H1 (cell line): ENCODE data around the gene HOXC13. TPM values are rescaled to one million over a fixed set of nuclear protein-coding genes. Genes with fewer than 3 reads are reported as not detected.

Experiments
- CTCF ChIA-PET: fragments of 300-600 bp; sonication (Branson Sonifier 250); formaldehyde crosslinking; loops from one replicate; lab custom pipeline; 2021; ENCODE audit not compliant: partially characterized antibody; lab: Charles Lee
- POLR2A ChIA-PET: fragments of 300-600 bp; sonication (Branson Sonifier 250); formaldehyde crosslinking; loops from one replicate; lab custom pipeline; 2021; ENCODE audit warnings: inconsistent platforms; ENCODE audit not compliant: partially characterized antibody; lab: Charles Lee
- DNase-seq, 2 experiments: peaks; one replicate each; pipeline versions ENCODE4 v3.0.0 to v3.0.0-alpha.2; 2010 to 2022; ENCODE audit warnings: low spot score in 2 of 2, low read depth in 1 of 2, mixed read lengths in 1 of 2
- FAIRE-seq: peaks from 2 replicates; lab custom pipeline; 2011; peaks lifted over from hg19 to GRCh38; lab: Jason Lieb, UNC
- H2AFZ ChIP-seq: 2 replicates; pipeline ENCODE4 v1.8.1; 2012; ENCODE audit warnings: low read length, inconsistent platforms
- H2AK5ac ChIP-seq: 2 replicates; pipeline ENCODE4 v1.6.1; 2013; ENCODE audit warnings: low read depth, low read length
- H2BK120ac ChIP-seq: replicated peaks from 2 replicates; pipeline ENCODE3; 2013; ENCODE audit warnings: low read depth, low read length, inconsistent platforms
- H2BK12ac ChIP-seq: 2 replicates; pipeline ENCODE4 v1.6.1; 2013; ENCODE audit warnings: low read depth, low read length
- H2BK15ac ChIP-seq: 2 replicates; pipeline ENCODE4 v1.6.1; 2013; ENCODE audit warnings: low read length
- H2BK20ac ChIP-seq: 2 replicates; pipeline ENCODE4 v1.6.1; 2013; ENCODE audit warnings: low read length
- H2BK5ac ChIP-seq: 2 replicates; pipeline ENCODE4 v1.6.1; 2013; ENCODE audit warnings: low read depth, low read length
- H3K14ac ChIP-seq: 2 replicates; pipeline ENCODE4 v1.6.1; 2013; ENCODE audit warnings: inconsistent platforms; ENCODE audit not compliant: insufficient read length
- H3K18ac ChIP-seq: 2 replicates; pipeline ENCODE4 v1.6.1; 2013; ENCODE audit warnings: low read length; ENCODE audit errors: extremely low read depth
- H3K23ac ChIP-seq: 2 replicates; pipeline ENCODE4 v1.6.1; 2013; ENCODE audit warnings: inconsistent platforms; ENCODE audit not compliant: insufficient read length
- H3K23me2 ChIP-seq: 2 replicates; pipeline ENCODE4 v1.6.1; 2013; ENCODE audit warnings: low read depth, low read length
- H3K27ac ChIP-seq: 2 replicates; pipeline ENCODE4 v1.6.1; 2011; ENCODE audit warnings: low read depth, low read length, inconsistent platforms
- H3K27me3 ChIP-seq, 4 experiments: replicated peaks in 1 of 4; 1 replicate in 1 of 4; 2 replicates in 3 of 4; pipeline versions ENCODE4 v1.6.1 to v1.8.1; 2011 to 2013; ENCODE audit warnings: low read length in 3 of 4, mild to moderate bottlenecking in 3 of 4, inconsistent platforms in 2 of 4, mixed read lengths in 2 of 4, moderate library complexity in 1 of 4; ENCODE audit not compliant: control insufficient read depth in 3 of 4, insufficient read depth in 3 of 4; ENCODE audit errors: extremely low read depth in 1 of 4
- H3K36me3 ChIP-seq, 4 experiments: 2 replicates each; pipeline versions ENCODE4 v1.6.1 to v1.8.1; 2011 to 2013; ENCODE audit warnings: mild to moderate bottlenecking in 4 of 4, low read length in 3 of 4, moderate library complexity in 2 of 4, control low read depth in 1 of 4, inconsistent platforms in 1 of 4; ENCODE audit not compliant: insufficient read depth in 4 of 4, control insufficient read depth in 2 of 4
- H3K4ac ChIP-seq: replicated peaks from 2 replicates; pipeline ENCODE3; 2013; ENCODE audit warnings: low read length, low read depth, mixed read lengths, inconsistent platforms; ENCODE audit not compliant: insufficient read length
- H3K4me1 ChIP-seq, 4 experiments: replicated peaks in 1 of 4; 1 replicate in 1 of 4; 2 replicates in 3 of 4; pipeline versions ENCODE4 v1.6.1 to v1.8.1; 2011 to 2013; ENCODE audit warnings: low read length in 3 of 4, inconsistent platforms in 2 of 4, mixed read lengths in 1 of 4; ENCODE audit not compliant: insufficient read depth in 4 of 4, control insufficient read depth in 3 of 4
- H3K4me2 ChIP-seq, 2 experiments: 2 replicates each; pipeline versions ENCODE4 v1.6.1 to v1.8.1; 2011 to 2013; ENCODE audit warnings: low read depth in 2 of 2, low read length in 2 of 2, control low read depth in 1 of 2, inconsistent platforms in 1 of 2, mild to moderate bottlenecking in 1 of 2; ENCODE audit not compliant: insufficient read depth in 1 of 2
- H3K4me3 ChIP-seq, 4 experiments: fragments of 200-600, 300-600 bp in 1 of 4; sonication (generic), shearing (Covaris generic), sonication (Bioruptor Twin) in 1 of 4; 2 replicates each; pipeline versions ENCODE4 v1.5.1 to v1.8.1; 2011 to 2016; ENCODE audit warnings: low read length in 4 of 4, low read depth in 3 of 4, control low read depth in 2 of 4, inconsistent platforms in 2 of 4, mild to moderate bottlenecking in 2 of 4, mixed read lengths in 1 of 4, moderate library complexity in 1 of 4; ENCODE audit not compliant: insufficient read depth in 2 of 4; ENCODE audit errors: extremely low read depth in 1 of 4
- H3K56ac ChIP-seq: replicated peaks from 2 replicates; pipeline ENCODE3; 2013; ENCODE audit warnings: low read depth, mild to moderate bottlenecking, mixed read lengths, low read length, inconsistent platforms; ENCODE audit not compliant: insufficient read length
- H3K79me1 ChIP-seq: 2 replicates; pipeline ENCODE4 v1.6.1; 2013; ENCODE audit warnings: low read depth, low read length, control low read depth
- H3K79me2 ChIP-seq, 2 experiments: 2 replicates each; pipeline versions ENCODE4 v1.6.1 to v1.8.1; 2012 to 2013; ENCODE audit warnings: low read length in 2 of 2, mild to moderate bottlenecking in 2 of 2, inconsistent platforms in 1 of 2; ENCODE audit not compliant: insufficient read depth in 2 of 2, control insufficient read depth in 1 of 2
- H3K9ac ChIP-seq, 4 experiments: replicated peaks in 1 of 4; 1 replicate in 1 of 4; 2 replicates in 3 of 4; pipeline versions ENCODE4 v1.6.1 to v1.8.1; 2011 to 2013; ENCODE audit warnings: low read depth in 3 of 4, low read length in 3 of 4, control low read depth in 2 of 4, mild to moderate bottlenecking in 2 of 4, moderate library complexity in 2 of 4, inconsistent platforms in 1 of 4; ENCODE audit errors: extremely low read depth in 1 of 4
- H3K9me3 ChIP-seq, 2 experiments: 2 replicates each; pipeline versions ENCODE4 v1.6.1 to v1.8.1; 2012 to 2013; ENCODE audit warnings: mild to moderate bottlenecking in 2 of 2, moderate library complexity in 2 of 2, control low read depth in 1 of 2, inconsistent platforms in 1 of 2, low read depth in 1 of 2, low read length in 1 of 2, mixed read lengths in 1 of 2; ENCODE audit not compliant: insufficient read depth in 2 of 2
- H4K20me1 ChIP-seq, 2 experiments: replicated peaks in 1 of 2; 2 replicates each; pipeline versions ENCODE3 to v1.8.1; 2011 to 2013; ENCODE audit warnings: inconsistent platforms in 2 of 2, low read length in 2 of 2, mild to moderate bottlenecking in 1 of 2; ENCODE audit not compliant: insufficient read depth in 2 of 2, control insufficient read depth in 1 of 2
- H4K5ac ChIP-seq: 2 replicates; pipeline ENCODE4 v1.6.1; 2013; ENCODE audit warnings: low read length, low read depth, mixed read lengths, inconsistent platforms; ENCODE audit not compliant: insufficient read length
- H4K8ac ChIP-seq: 2 replicates; pipeline ENCODE4 v1.8.0; 2013; ENCODE audit warnings: mild to moderate bottlenecking, moderate library complexity, low read length, inconsistent platforms; ENCODE audit not compliant: insufficient read depth; ENCODE audit errors: extremely low read depth
- H4K91ac ChIP-seq: replicated peaks from 2 replicates; pipeline ENCODE3; 2013; ENCODE audit warnings: low read length, mixed read lengths, inconsistent platforms; ENCODE audit not compliant: insufficient read length
- BCL11A ChIP-seq, 2 experiments: IDR thresholded peaks; one replicate each; pipeline ENCODE4 v1.6.1; 2011; ENCODE audit warnings: low read depth in 2 of 2, low read length in 2 of 2, mild to moderate bottlenecking in 2 of 2
- CBX8 ChIP-seq: fragments of 300-800, 300-1000 bp; sonication (generic); IDR thresholded peaks from 2 replicates; pipeline ENCODE4 v1.7.1; 2016; ENCODE audit warnings: low read depth, low read length, borderline replicate concordance
- CEBPB ChIP-seq: IDR thresholded peaks from 2 replicates; pipeline ENCODE4 v1.6.1; 2012; ENCODE audit warnings: low read depth, low read length
- CTBP2 ChIP-seq: IDR thresholded peaks from 2 replicates; pipeline ENCODE4 v1.7.0; 2011; ENCODE audit warnings: borderline replicate concordance, mild to moderate bottlenecking, moderate library complexity, mixed read lengths, low read length; ENCODE audit not compliant: insufficient read depth, insufficient read length
- EP300 ChIP-seq, 2 experiments: IDR thresholded peaks; 1 replicate in 1 of 2; 2 replicates in 1 of 2; pipeline ENCODE4 v1.6.1; 2011 to 2012; ENCODE audit warnings: low read depth in 2 of 2, low read length in 2 of 2, mild to moderate bottlenecking in 2 of 2, borderline replicate concordance in 1 of 2, inconsistent platforms in 1 of 2, moderate library complexity in 1 of 2
- SIN3A ChIP-seq, 2 experiments: IDR thresholded peaks in 1 of 2; conservative IDR thresholded peaks in 1 of 2; 2 replicates each; pipeline ENCODE4 v1.6.1; 2011 to 2012; ENCODE audit warnings: low read length in 2 of 2, improper control_type of control experiment in 1 of 2, low read depth in 1 of 2, mild to moderate bottlenecking in 1 of 2
- TAF7 ChIP-seq: optimal IDR thresholded peaks from 2 replicates; pipeline ENCODE3; 2011; ENCODE audit warnings: low read depth, mild to moderate bottlenecking, inconsistent platforms, low read length, moderate library complexity, borderline replicate concordance
- WGBS, 2 experiments: shearing (Covaris generic) in 1 of 2; methylation state at CpG; one replicate each; pipeline versions ENCODE4 v1.1.6 to v1.1.7; 2013 to 2015; ENCODE audit warnings: low lambda C conversion rate in 2 of 2, mixed read lengths in 2 of 2, inconsistent platforms in 1 of 2, low coverage in 1 of 2, missing lambda C conversion rate in 1 of 2; ENCODE audit not compliant: insufficient replicate concordance in 2 of 2, insufficient coverage in 1 of 2, insufficient read length in 1 of 2; ENCODE audit errors: extremely low coverage in 1 of 2, missing lambda C conversion rate in 1 of 2; 5-methylcytosine and 5-hydroxymethylcytosine counted together
- polyA plus RNA-seq, 7 experiments: library from polyadenylated mRNA; depleted of rRNA in 3 of 7; stranded (reverse) in 5 of 7; unstranded in 2 of 7; fragments of >200 nt in 5 of 7; fragments of 200-250 nt in 2 of 7; gene quantifications; 1 replicate in 5 of 7; 2 replicates in 1 of 7; 4 replicates in 1 of 7; pipeline versions ENCODE4 v1.2.1 to v1.2.3, GENCODE V29; 2011 to 2013; ENCODE audit warnings: missing spikeins in 2 of 7, mixed read lengths in 2 of 7
- total RNA-seq: library from RNA; stranded (reverse); fragmentation: NEBNext Ultra II Directional; extraction: Animal tissue kit (Norgen Biotek cat#: 25700); gene quantifications from 2 replicates; pipeline ENCODE4 v1.2.1, GENCODE V29; 2021
- TF ChIP-seq, protein P1 (sequence below), 3 experiments: IDR thresholded peaks; 1 replicate in 2 of 3; 2 replicates in 1 of 3; pipeline versions ENCODE4 v1.5.1 to v1.6.1; 2011; ENCODE audit warnings: low read length in 3 of 3, mild to moderate bottlenecking in 3 of 3, inconsistent platforms in 2 of 3, low read depth in 1 of 3, moderate library complexity in 1 of 3; ENCODE audit not compliant: insufficient read depth in 1 of 3; ENCODE audit errors: control extremely low read depth in 1 of 3

Gene HOXC13
- total and polyA plus RNA-seq, 2 of the 8 experiments (the other 6 are each of a cell fraction or from before 2014, with no cell fraction given): 0.02 TPM; not detected in 1

- POLR2A ChIA-PET: no interaction called here
- peaks cover 1% of the 10 kb centered on the region in 2 experiments for H4K20me1 ChIP-seq
- FAIRE-seq (no peak), DNase-seq (no peak)
- no peak overlapping the region for H2AFZ ChIP-seq
- no peak overlapping the region for H3K4ac ChIP-seq
- no peak overlapping the region for H2BK120ac ChIP-seq
- no peak overlapping the region for H3K4me2 ChIP-seq
- no peak overlapping the region for H3K56ac ChIP-seq
- H3K9me3 ChIP-seq: no peaks in the 10 kb centered on the region
- no peak overlapping the region for H4K8ac ChIP-seq
- no peak overlapping the region for H2AK5ac ChIP-seq
- H3K27ac ChIP-seq: no peak overlapping the region
- 93% methylated on average over 5 of the region's 5 CpGs; no CpG with 5 or more reads in 1 of the 2 experiments for WGBS, 2 experiments
- no peak overlapping the region for H2BK12ac ChIP-seq
- H3K23me2 ChIP-seq: no peaks in the 10 kb centered on the region
- no peak overlapping the region for H2BK20ac ChIP-seq
- H2BK5ac ChIP-seq: no peak overlapping the region
- H4K91ac ChIP-seq: no peak overlapping the region
- peaks cover 0 to 5% (median 2%) of the 10 kb centered on the region in 4 experiments; a peak in 4 of 7 replicates for H3K27me3 ChIP-seq
- H3K18ac ChIP-seq: no peak overlapping the region
- H4K5ac ChIP-seq: no peak overlapping the region
- H3K14ac ChIP-seq: no peak overlapping the region
- CTCF ChIA-PET: interaction anchor here (0.6 kb wide), 1 partner anchor 99 kb away, joined by 3 read pairs; no protein-coding TSS in a partner anchor
- H2BK15ac ChIP-seq: no peak overlapping the region
- no peaks in the 10 kb centered on the region for H3K4me1 ChIP-seq
- no peaks in the 10 kb centered on the region; a peak in 1 of 8 replicates for H3K36me3 ChIP-seq
- H3K4me3 ChIP-seq: no peak overlapping the region
- no peak overlapping the region for H3K9ac ChIP-seq
- no peaks in the 10 kb centered on the region for H3K79me2 ChIP-seq
- H3K79me1 ChIP-seq: no peaks in the 10 kb centered on the region
- H3K23ac ChIP-seq: no peak overlapping the region
- no peak for TF ChIP-seq SIN3A (conservative IDR thresholded peaks at IDR 0.05 in 1 of 2, IDR thresholded peaks at IDR 0.05 in 1 of 2; ENCODE audit: low read depth in 1 of 2, low read length in 2 of 2)
- TF ChIP-seq CEBPB: no peak
- TF ChIP-seq EP300 (IDR thresholded peaks at IDR 0.05; ENCODE audit: borderline replicate concordance in 1 of 2, low read depth in 2 of 2, low read length in 2 of 2): no peak
- no peak for TF ChIP-seq TAF7
- no peak for TF ChIP-seq BCL11A (IDR thresholded peaks at IDR 0.05; ENCODE audit: low read depth in 2 of 2, low read length in 2 of 2)
- TF ChIP-seq, protein P1, sequence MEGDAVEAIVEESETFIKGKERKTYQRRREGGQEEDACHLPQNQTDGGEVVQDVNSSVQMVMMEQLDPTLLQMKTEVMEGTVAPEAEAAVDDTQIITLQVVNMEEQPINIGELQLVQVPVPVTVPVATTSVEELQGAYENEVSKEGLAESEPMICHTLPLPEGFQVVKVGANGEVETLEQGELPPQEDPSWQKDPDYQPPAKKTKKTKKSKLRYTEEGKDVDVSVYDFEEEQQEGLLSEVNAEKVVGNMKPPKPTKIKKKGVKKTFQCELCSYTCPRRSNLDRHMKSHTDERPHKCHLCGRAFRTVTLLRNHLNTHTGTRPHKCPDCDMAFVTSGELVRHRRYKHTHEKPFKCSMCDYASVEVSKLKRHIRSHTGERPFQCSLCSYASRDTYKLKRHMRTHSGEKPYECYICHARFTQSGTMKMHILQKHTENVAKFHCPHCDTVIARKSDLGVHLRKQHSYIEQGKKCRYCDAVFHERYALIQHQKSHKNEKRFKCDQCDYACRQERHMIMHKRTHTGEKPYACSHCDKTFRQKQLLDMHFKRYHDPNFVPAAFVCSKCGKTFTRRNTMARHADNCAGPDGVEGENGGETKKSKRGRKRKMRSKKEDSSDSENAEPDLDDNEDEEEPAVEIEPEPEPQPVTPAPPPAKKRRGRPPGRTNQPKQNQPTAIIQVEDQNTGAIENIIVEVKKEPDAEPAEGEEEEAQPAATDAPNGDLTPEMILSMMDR (IDR thresholded peaks at IDR 0.05; ENCODE audit: control extremely low read depth in 1 of 3, insufficient read depth in 1 of 3, low read depth in 1 of 3, low read length in 3 of 3): no peak
- no peak for TF ChIP-seq CBX8
- TF ChIP-seq CTBP2: no peak
Observed at GRCh38 chr12:53916788-53917655, 21.6 kb upstream of the HOXC13 start.
